Muscle layer of colon (tissue), 2 donors: ENCODE measurements around the gene BRDT.

Experiments
- H3K27ac ChIP-seq: one replicate; pipeline ENCODE4 v1.7.0; 2013; ENCODE audit warnings: low read depth, mild to moderate bottlenecking, low read length, moderate library complexity
- H3K27me3 ChIP-seq, 2 donors: one replicate each; pipeline ENCODE4 v1.7.0; 2013; ENCODE audit warnings: low read length in 2 of 2, mild to moderate bottlenecking in 2 of 2; ENCODE audit not compliant: insufficient read depth in 2 of 2, control insufficient read depth in 1 of 2
- H3K36me3 ChIP-seq: one replicate; pipeline ENCODE4 v1.7.0; 2013; ENCODE audit warnings: mild to moderate bottlenecking, low read length; ENCODE audit not compliant: insufficient read depth
- H3K4me1 ChIP-seq: one replicate; pipeline ENCODE4 v1.7.0; 2013; ENCODE audit warnings: mild to moderate bottlenecking, low read length; ENCODE audit not compliant: insufficient read depth
- H3K4me3 ChIP-seq, 2 donors: one replicate each; pipeline ENCODE4 v1.7.0; 2013; ENCODE audit warnings: low read length in 2 of 2, low read depth in 1 of 2, mild to moderate bottlenecking in 1 of 2, moderate library complexity in 1 of 2
- H3K9ac ChIP-seq: one replicate; pipeline ENCODE4 v1.7.0; 2013; ENCODE audit warnings: low read length
- H3K9me3 ChIP-seq: one replicate; pipeline ENCODE4 v1.7.0; 2013; ENCODE audit warnings: mild to moderate bottlenecking, low read length
- donor health status: abdominal sarcoma.
- donor health status: Adenocarcinoma of cecum.

Gene BRDT

GRCh38 chr1:91949356-91949699, at the start of gene BRDT:
TSS of gene BRDT (plus strand) at chr1:91949401. CDS start at chr1:91962755, 13,354 bp downstream.
- H3K4me3 ChIP-seq: no peak within 1 kb of the TSS
- H3K9me3 ChIP-seq: no peaks in the 10 kb centered on the region
- H3K9ac ChIP-seq: no peak within 1 kb of the TSS
- H3K27me3 ChIP-seq: no peaks in the 10 kb centered on the region
- no peaks in the 10 kb centered on the region for H3K36me3 ChIP-seq
- H3K4me1 ChIP-seq: no peaks in the 10 kb centered on the region
- no peak within 1 kb of the TSS for H3K27ac ChIP-seq

GRCh38 chr1:91900562-91900961, 48.6 kb upstream of the BRDT start:
- Histone ChIP-seq H3K4me1 (no peaks in the 10 kb centered on the region), H3K9me3 (no peaks in the 10 kb centered on the region), H3K36me3 (no peaks in the 10 kb centered on the region), H3K27ac (no peak overlapping the region), H3K4me3 (no peak overlapping the region), H3K9ac (no peak overlapping the region), H3K27me3 (no peaks in the 10 kb centered on the region)

GRCh38 chr1:91901231-91901630, 48.0 kb upstream of the BRDT start:
- Histone ChIP-seq H3K9ac (no peak overlapping the region), H3K36me3 (no peaks in the 10 kb centered on the region), H3K27ac (no peak overlapping the region), H3K4me1 (no peaks in the 10 kb centered on the region), H3K4me3 (no peak overlapping the region), H3K9me3 (no peaks in the 10 kb centered on the region), H3K27me3 (no peaks in the 10 kb centered on the region)

GRCh38 chr1:91912266-91912665, 36.9 kb upstream of the BRDT start:
- H3K9ac ChIP-seq: no peak overlapping the region
- H3K27ac ChIP-seq: no peak overlapping the region
- H3K4me3 ChIP-seq: no peak overlapping the region
- no peaks in the 10 kb centered on the region for H3K4me1 ChIP-seq
- H3K27me3 ChIP-seq: no peaks in the 10 kb centered on the region
- no peaks in the 10 kb centered on the region for H3K36me3 ChIP-seq
- no peaks in the 10 kb centered on the region for H3K9me3 ChIP-seq

GRCh38 chr1:91913018-91913417, 36.2 kb upstream of the BRDT start:
- no peak overlapping the region for H3K4me3 ChIP-seq
- no peaks in the 10 kb centered on the region for H3K4me1 ChIP-seq
- H3K9ac ChIP-seq: no peak overlapping the region
- no peak overlapping the region for H3K27ac ChIP-seq
- no peaks in the 10 kb centered on the region for H3K27me3 ChIP-seq
- no peaks in the 10 kb centered on the region for H3K9me3 ChIP-seq
- H3K36me3 ChIP-seq: no peaks in the 10 kb centered on the region

- no peak overlapping the region for H3K4me3 ChIP-seq
- H3K27me3 ChIP-seq: no peaks in the 10 kb centered on the region
- no peaks in the 10 kb centered on the region for H3K36me3 ChIP-seq
- H3K27ac ChIP-seq: no peak overlapping the region
- H3K9me3 ChIP-seq: no peaks in the 10 kb centered on the region
- no peak overlapping the region for H3K9ac ChIP-seq
- no peaks in the 10 kb centered on the region for H3K4me1 ChIP-seq
Measured at GRCh38 chr1:91916046-91916445, 33.2 kb upstream of the BRDT start.

GRCh38 chr1:91916811-91917460, 32.3 kb upstream of the BRDT start:
- no peak overlapping the region for H3K4me3 ChIP-seq
- H3K27ac ChIP-seq: no peak overlapping the region
- H3K9ac ChIP-seq: no peak overlapping the region
- H3K27me3 ChIP-seq: no peaks in the 10 kb centered on the region
- no peaks in the 10 kb centered on the region for H3K4me1 ChIP-seq
- no peaks in the 10 kb centered on the region for H3K9me3 ChIP-seq
- no peaks in the 10 kb centered on the region for H3K36me3 ChIP-seq

GRCh38 chr1:91919962-91920361, 29.2 kb upstream of the BRDT start:
- Histone ChIP-seq H3K27me3 (no peaks in the 10 kb centered on the region), H3K4me1 (no peaks in the 10 kb centered on the region), H3K27ac (no peak overlapping the region), H3K9me3 (no peaks in the 10 kb centered on the region), H3K9ac (no peak overlapping the region), H3K4me3 (no peak overlapping the region), H3K36me3 (no peaks in the 10 kb centered on the region)

- no peaks in the 10 kb centered on the region for H3K27me3 ChIP-seq
- H3K9me3 ChIP-seq: no peaks in the 10 kb centered on the region
- no peak overlapping the region for H3K4me3 ChIP-seq
- H3K27ac ChIP-seq: no peak overlapping the region
- no peaks in the 10 kb centered on the region for H3K4me1 ChIP-seq
- H3K36me3 ChIP-seq: no peaks in the 10 kb centered on the region
- H3K9ac ChIP-seq: no peak overlapping the region
Measured at GRCh38 chr1:91924146-91924545, 25.1 kb upstream of the BRDT start.

- H3K4me3 ChIP-seq: no peak overlapping the region
- H3K27me3 ChIP-seq: no peaks in the 10 kb centered on the region
- no peaks in the 10 kb centered on the region for H3K9me3 ChIP-seq
- no peak overlapping the region for H3K9ac ChIP-seq
- H3K36me3 ChIP-seq: no peaks in the 10 kb centered on the region
- no peaks in the 10 kb centered on the region for H3K4me1 ChIP-seq
- H3K27ac ChIP-seq: no peak overlapping the region
Measured at GRCh38 chr1:91925644-91926435, 23.4 kb upstream of the BRDT start.

- Histone ChIP-seq H3K9me3 (no peaks in the 10 kb centered on the region), H3K4me1 (no peaks in the 10 kb centered on the region), H3K9ac (no peak overlapping the region), H3K4me3 (no peak overlapping the region), H3K36me3 (no peaks in the 10 kb centered on the region), H3K27ac (no peak overlapping the region), H3K27me3 (no peaks in the 10 kb centered on the region)
Measured at GRCh38 chr1:91928026-91928425, 21.2 kb upstream of the BRDT start.

GRCh38 chr1:91929250-91929649, 20.0 kb upstream of the BRDT start:
- no peaks in the 10 kb centered on the region for H3K36me3 ChIP-seq
- H3K27ac ChIP-seq: no peak overlapping the region
- H3K9me3 ChIP-seq: no peaks in the 10 kb centered on the region
- H3K4me1 ChIP-seq: no peaks in the 10 kb centered on the region
- H3K27me3 ChIP-seq: no peaks in the 10 kb centered on the region
- H3K9ac ChIP-seq: no peak overlapping the region
- no peak overlapping the region for H3K4me3 ChIP-seq
